HepG2 (cell line): ENCODE measurements around the gene SFXN5. TPM values are rescaled to one million over a fixed set of nuclear protein-coding genes. Genes with fewer than 3 reads are reported as not detected.
A peak's percentile ranks its signal among the peaks of the same experiment; 100 is the strongest.

ENCODE experiments used
- ARID5B ChIP-seq: IDR thresholded peaks from 2 replicates; pipeline ENCODE4 v1.4.0; 2020; ENCODE audit warnings: mild to moderate bottlenecking, missing genetic modification reagents
- BHLHE40 ChIP-seq: IDR thresholded peaks from 2 replicates; pipeline ENCODE4 v1.6.1; 2011; ENCODE audit warnings: low read length, improper control_type of control experiment
- ERF ChIP-seq: IDR thresholded peaks from 2 replicates; pipeline ENCODE4 v1.6.1; 2018; ENCODE audit warnings: missing biosample characterization, missing genetic modification reagents
- FOXJ3 ChIP-seq: sonication (generic); formaldehyde crosslinking; IDR thresholded peaks from 2 replicates; pipeline ENCODE4 v1.4.0; 2020; ENCODE audit warnings: missing genetic modification reagents, mild to moderate bottlenecking, borderline replicate concordance
- FOXK1 ChIP-seq: sonication (generic); formaldehyde crosslinking; IDR thresholded peaks from 2 replicates; pipeline ENCODE4 v1.4.0; 2020; ENCODE audit warnings: low read depth, missing genetic modification reagents, borderline replicate concordance
- NCOR1 ChIP-seq: fragments of 200-600 bp; sonication (generic); IDR thresholded peaks from 2 replicates; pipeline ENCODE4 v1.7.0; 2017; ENCODE audit warnings: antibody characterized with exemption, low read length, borderline replicate concordance
- NR2F6 ChIP-seq, 2 experiments: IDR thresholded peaks; 2 replicates each; pipeline ENCODE4 v1.6.1; 2016; ENCODE audit warnings: antibody characterized with exemption in 1 of 2, mild to moderate bottlenecking in 1 of 2
- PITX1 ChIP-seq: sonication (generic); formaldehyde crosslinking; IDR thresholded peaks from 2 replicates; pipeline ENCODE4 v1.5.1; 2020; ENCODE audit warnings: mild to moderate bottlenecking, missing genetic modification reagents
- RAD21 ChIP-seq: fragments of 450-650 bp; formaldehyde crosslinking; IDR thresholded peaks from 2 replicates; pipeline ENCODE4 v1.5.0; 2020; ENCODE audit warnings: mild to moderate bottlenecking
- SMC3 ChIP-seq: IDR thresholded peaks from 2 replicates; pipeline ENCODE4 v1.6.1; 2011; ENCODE audit warnings: low read length, improper control_type of control experiment
- SMYD3 ChIP-seq: sonication (generic); formaldehyde crosslinking; IDR thresholded peaks from 2 replicates; pipeline ENCODE4 v1.8.1; 2023; ENCODE audit warnings: mild to moderate bottlenecking, missing genetic modification reagents
- TGIF2 ChIP-seq: IDR thresholded peaks from 2 replicates; pipeline ENCODE4 v1.6.1; 2016; ENCODE audit warnings: control low read depth, missing compliant biosample characterization
- ZBED4 ChIP-seq: sonication (generic); formaldehyde crosslinking; IDR thresholded peaks from 2 replicates; pipeline ENCODE4 v1.4.0; 2020; ENCODE audit warnings: missing genetic modification reagents, borderline replicate concordance
- ZNF292 ChIP-seq: sonication (generic); formaldehyde crosslinking; IDR thresholded peaks from 2 replicates; pipeline ENCODE4 v1.8.1; 2022; ENCODE audit warnings: mild to moderate bottlenecking, low read depth, missing genetic modification reagents, borderline replicate concordance
- ZNF501 ChIP-seq: sonication (generic); formaldehyde crosslinking; IDR thresholded peaks from 2 replicates; pipeline ENCODE4 v1.5.1; 2020; ENCODE audit warnings: mild to moderate bottlenecking, moderate library complexity, missing genetic modification reagents
- ZNF772 ChIP-seq: sonication (generic); formaldehyde crosslinking; IDR thresholded peaks from 2 replicates; pipeline ENCODE4 v1.5.0; 2020; ENCODE audit warnings: mild to moderate bottlenecking, missing genetic modification reagents
- ZNF784 ChIP-seq: sonication (generic); formaldehyde crosslinking; IDR thresholded peaks from 2 replicates; pipeline ENCODE4 v1.5.1; 2020; ENCODE audit warnings: missing genetic modification reagents, mild to moderate bottlenecking, borderline replicate concordance
- polyA plus RNA-seq, 8 experiments: library from polyadenylated mRNA; depleted of rRNA in 3 of 8; stranded (reverse) in 7 of 8; unstranded in 1 of 8; fragments of >200 nt; fragmentation: Illumina TruSeq in 4 of 8; extraction: Trizol in 4 of 8; gene quantifications; 2 replicates each; pipeline versions ENCODE4 v1.2.1 to v1.2.3, GENCODE V29; 2011 to 2016; ENCODE audit warnings: low read depth in 4 of 8, missing spikeins in 1 of 8, mixed read lengths in 1 of 8; ENCODE audit not compliant: insufficient read depth in 1 of 8
- total RNA-seq, 5 experiments: library from RNA; depleted of rRNA; stranded (reverse); fragments of >200 nt; fragmentation: Illumina TruSeq; extraction: Trizol; gene quantifications; 2 replicates each; pipeline ENCODE4 v1.2.3, GENCODE V29; 2016; ENCODE audit warnings: low read depth in 1 of 5
- TF ChIP-seq, protein P1 (sequence below): sonication (generic); formaldehyde crosslinking; IDR thresholded peaks from 2 replicates; pipeline ENCODE4 v1.4.0; 2020; ENCODE audit warnings: missing genetic modification reagents

SFXN5 gene
- total and polyA plus RNA-seq, 2 of the 13 experiments (the other 11 are each of a cell fraction or from before 2014, with no cell fraction given) = 34.9 to 37.4 TPM

GRCh38 chr2:72993147-72993932 is 78.2 kb downstream of the SFXN5 start (continued):
- TF ChIP-seq FOXK1 (CRISPR knock-in tag) (peak; percentile 16; the same call in 1 of the 2 replicates), RAD21 (CRISPR knock-in tag) (peak; percentile 94), SMC3 (peak; percentile 97), ARID5B (CRISPR knock-in tag) (0 out of 2 replicates have a peak, but pooled peaks have one; percentile 20), NR2F6 (IDR thresholded peaks at IDR 0.05) (peak; percentile 67), NR2F6 (CRISPR knock-in tag; IDR thresholded peaks at IDR 0.05) (peak; percentile 69), ZNF501 (CRISPR knock-in tag) (0 out of 2 replicates have a peak, but pooled peaks have one; percentile 25), ZNF772 (CRISPR knock-in tag) (no peak), PITX1 (peak; percentile 59; the same call in 1 of the 2 replicates), TGIF2 (CRISPR knock-in tag) (0 out of 2 replicates have a peak, but pooled peaks have one; percentile 32), ZBED4 (no peak), ZNF292 (CRISPR knock-in tag) (peak; percentile 64; the same call in 1 of the 2 replicates), BHLHE40 (no peak), NCOR1 (0 out of 2 replicates have a peak, but pooled peaks have one; percentile 27), ERF (peak; percentile 74; the same call in 1 of the 2 replicates), FOXJ3 (CRISPR knock-in tag) (0 out of 2 replicates have a peak, but pooled peaks have one; percentile 9), SMYD3 (no peak), ZNF784 (no peak)
- TF ChIP-seq, protein P1, sequence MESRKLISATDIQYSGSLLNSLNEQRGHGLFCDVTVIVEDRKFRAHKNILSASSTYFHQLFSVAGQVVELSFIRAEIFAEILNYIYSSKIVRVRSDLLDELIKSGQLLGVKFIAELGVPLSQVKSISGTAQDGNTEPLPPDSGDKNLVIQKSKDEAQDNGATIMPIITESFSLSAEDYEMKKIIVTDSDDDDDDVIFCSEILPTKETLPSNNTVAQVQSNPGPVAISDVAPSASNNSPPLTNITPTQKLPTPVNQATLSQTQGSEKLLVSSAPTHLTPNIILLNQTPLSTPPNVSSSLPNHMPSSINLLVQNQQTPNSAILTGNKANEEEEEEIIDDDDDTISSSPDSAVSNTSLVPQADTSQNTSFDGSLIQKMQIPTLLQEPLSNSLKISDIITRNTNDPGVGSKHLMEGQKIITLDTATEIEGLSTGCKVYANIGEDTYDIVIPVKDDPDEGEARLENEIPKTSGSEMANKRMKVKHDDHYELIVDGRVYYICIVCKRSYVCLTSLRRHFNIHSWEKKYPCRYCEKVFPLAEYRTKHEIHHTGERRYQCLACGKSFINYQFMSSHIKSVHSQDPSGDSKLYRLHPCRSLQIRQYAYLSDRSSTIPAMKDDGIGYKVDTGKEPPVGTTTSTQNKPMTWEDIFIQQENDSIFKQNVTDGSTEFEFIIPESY (CRISPR knock-in tag) = peak; percentile 38; the same call in 1 of the 2 replicates
